ENCODE results near the gene TMPRSS5. TPM values are rescaled to one million over a fixed set of nuclear protein-coding genes. Genes with fewer than 3 reads are reported as not detected.

Gene TMPRSS5
- total RNA-seq, 1 experiment from 2014 or later, result 1.5 TPM

DNA sequence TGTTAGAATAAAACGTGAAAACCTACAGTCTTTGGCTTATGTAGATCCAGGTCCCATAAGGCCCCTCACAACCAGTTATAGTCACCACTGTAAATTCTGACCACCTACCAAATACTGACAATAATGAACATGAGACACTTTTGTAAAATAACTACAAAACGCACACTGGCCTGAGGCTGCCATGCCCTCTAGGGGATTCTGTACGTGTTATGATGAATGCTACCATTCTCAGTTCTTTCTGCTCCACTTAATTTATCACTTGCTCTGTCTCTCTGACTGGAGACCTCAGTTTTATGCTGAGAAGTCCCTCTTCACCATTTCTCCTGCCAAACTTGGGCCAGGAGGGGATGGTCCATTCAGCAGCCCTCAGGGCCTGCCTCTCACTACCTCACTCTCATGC, 18.7 kb upstream of the TMPRSS5 start:
- no peak for TF ChIP-seq EZH2 (IDR thresholded peaks at IDR 0.05; ENCODE audit: borderline replicate concordance, low read depth, low read length, poor library complexity, severe bottlenecking)
- TF ChIP-seq, protein P1, sequence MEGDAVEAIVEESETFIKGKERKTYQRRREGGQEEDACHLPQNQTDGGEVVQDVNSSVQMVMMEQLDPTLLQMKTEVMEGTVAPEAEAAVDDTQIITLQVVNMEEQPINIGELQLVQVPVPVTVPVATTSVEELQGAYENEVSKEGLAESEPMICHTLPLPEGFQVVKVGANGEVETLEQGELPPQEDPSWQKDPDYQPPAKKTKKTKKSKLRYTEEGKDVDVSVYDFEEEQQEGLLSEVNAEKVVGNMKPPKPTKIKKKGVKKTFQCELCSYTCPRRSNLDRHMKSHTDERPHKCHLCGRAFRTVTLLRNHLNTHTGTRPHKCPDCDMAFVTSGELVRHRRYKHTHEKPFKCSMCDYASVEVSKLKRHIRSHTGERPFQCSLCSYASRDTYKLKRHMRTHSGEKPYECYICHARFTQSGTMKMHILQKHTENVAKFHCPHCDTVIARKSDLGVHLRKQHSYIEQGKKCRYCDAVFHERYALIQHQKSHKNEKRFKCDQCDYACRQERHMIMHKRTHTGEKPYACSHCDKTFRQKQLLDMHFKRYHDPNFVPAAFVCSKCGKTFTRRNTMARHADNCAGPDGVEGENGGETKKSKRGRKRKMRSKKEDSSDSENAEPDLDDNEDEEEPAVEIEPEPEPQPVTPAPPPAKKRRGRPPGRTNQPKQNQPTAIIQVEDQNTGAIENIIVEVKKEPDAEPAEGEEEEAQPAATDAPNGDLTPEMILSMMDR (conservative IDR thresholded peaks at IDR 0.05; ENCODE audit: low read depth, low read length), result no peak
- no peaks in the 10 kb centered on the region for H3K9me3 ChIP-seq (ENCODE audit: low read depth, low read length, poor library complexity, severe bottlenecking)
- no TSS peak for BruUV-seq (replicated peaks)
- H3K36me3 ChIP-seq (ENCODE audit: insufficient read depth, low read length, poor library complexity, severe bottlenecking), result no peaks in the 10 kb centered on the region
- ChIA-PET CTCF (no interaction called here), POLR2A (ENCODE audit: low non-redundant PET) (no interaction called here)
- no peak for DNase-seq (ENCODE audit: low spot score)
- H3K27ac ChIP-seq (ENCODE audit: low read depth, low read length, poor library complexity, severe bottlenecking), result no peak overlapping the region
- intact Hi-C loops (cut with micrococcal nuclease; ENCODE audit: unreplicated experiment), result no loop called here
- H3K27me3 ChIP-seq (replicated peaks; ENCODE audit: insufficient read depth, low read depth, low read length, poor library complexity), result no peaks in the 10 kb centered on the region
- H3K4me1 ChIP-seq (ENCODE audit: insufficient read depth, low read length, poor library complexity, severe bottlenecking), result no peaks in the 10 kb centered on the region
- H3K4me3 ChIP-seq (ENCODE audit: low read depth, low read length, poor library complexity, severe bottlenecking), result no peak overlapping the region

DNA sequence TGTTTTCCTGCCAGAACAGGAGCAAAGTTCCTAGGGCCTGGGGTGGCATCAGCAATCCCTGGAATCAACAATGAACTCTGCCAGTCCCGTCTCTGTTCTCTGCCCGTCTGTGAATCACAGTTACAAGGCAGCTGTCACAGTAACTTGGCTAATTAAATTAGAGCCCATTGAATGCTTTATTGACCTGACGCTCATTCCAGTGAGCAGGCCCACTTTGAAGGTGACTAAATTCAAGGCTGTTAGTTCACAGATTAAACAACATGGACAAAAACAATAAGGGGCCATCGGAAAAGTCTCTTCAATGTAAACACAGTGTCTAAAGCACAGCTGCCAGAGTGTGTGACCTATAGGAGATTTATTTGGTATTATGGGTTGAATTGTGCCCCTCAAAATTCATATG, 17.7 kb upstream of the TMPRSS5 start:
- Histone ChIP-seq H3K36me3 (ENCODE audit: insufficient read depth, low read length, poor library complexity, severe bottlenecking) (no peaks in the 10 kb centered on the region), H3K4me1 (ENCODE audit: insufficient read depth, low read length, poor library complexity, severe bottlenecking) (no peaks in the 10 kb centered on the region), H3K4me3 (ENCODE audit: low read depth, low read length, poor library complexity, severe bottlenecking) (no peak overlapping the region), H3K27ac (ENCODE audit: low read depth, low read length, poor library complexity, severe bottlenecking) (no peak overlapping the region), H3K9me3 (ENCODE audit: low read depth, low read length, poor library complexity, severe bottlenecking) (no peaks in the 10 kb centered on the region), H3K27me3 (replicated peaks; ENCODE audit: insufficient read depth, low read depth, low read length, poor library complexity) (no peaks in the 10 kb centered on the region)
- no peak for DNase-seq (ENCODE audit: low spot score)
- TF ChIP-seq EZH2 (IDR thresholded peaks at IDR 0.05; ENCODE audit: borderline replicate concordance, low read depth, low read length, poor library complexity, severe bottlenecking), result no peak
- TF ChIP-seq, protein P1 (conservative IDR thresholded peaks at IDR 0.05; ENCODE audit: low read depth, low read length), result no peak
- POLR2A ChIA-PET (ENCODE audit: low non-redundant PET), result no interaction called here
- intact Hi-C loops (cut with micrococcal nuclease; ENCODE audit: unreplicated experiment), result no loop called here
- CTCF ChIA-PET, result no interaction called here
- BruUV-seq (replicated peaks), result no TSS peak

DNA sequence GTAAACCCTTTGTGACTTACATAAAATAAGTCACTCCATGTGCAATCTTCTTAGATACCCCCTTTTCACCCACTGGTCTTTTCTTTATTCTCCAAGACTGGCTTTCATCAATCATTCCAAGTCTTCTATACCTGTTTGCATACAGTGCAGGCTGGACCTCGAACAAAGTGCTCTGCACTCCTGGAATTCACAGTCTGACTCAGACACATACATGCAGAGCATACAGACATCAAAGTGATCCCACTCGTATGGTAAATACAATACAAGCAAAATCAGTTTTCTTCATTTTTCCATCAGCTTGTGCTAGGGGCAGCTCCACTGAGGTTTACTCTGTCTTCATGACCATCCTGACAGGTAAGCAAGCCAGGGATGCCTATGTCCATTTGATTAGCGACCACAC, 16.8 kb upstream of the TMPRSS5 start:
- no TSS peak for BruUV-seq (replicated peaks)
- TF ChIP-seq EZH2 (IDR thresholded peaks at IDR 0.05; ENCODE audit: borderline replicate concordance, low read depth, low read length, poor library complexity, severe bottlenecking), result no peak
- TF ChIP-seq, protein P1 (conservative IDR thresholded peaks at IDR 0.05; ENCODE audit: low read depth, low read length), result no peak
- Histone ChIP-seq H3K4me3 (ENCODE audit: low read depth, low read length, poor library complexity, severe bottlenecking) (no peak overlapping the region), H3K27me3 (replicated peaks; ENCODE audit: insufficient read depth, low read depth, low read length, poor library complexity) (no peaks in the 10 kb centered on the region), H3K9me3 (ENCODE audit: low read depth, low read length, poor library complexity, severe bottlenecking) (no peaks in the 10 kb centered on the region), H3K27ac (ENCODE audit: low read depth, low read length, poor library complexity, severe bottlenecking) (no peak overlapping the region), H3K4me1 (ENCODE audit: insufficient read depth, low read length, poor library complexity, severe bottlenecking) (no peaks in the 10 kb centered on the region), H3K36me3 (ENCODE audit: insufficient read depth, low read length, poor library complexity, severe bottlenecking) (no peaks in the 10 kb centered on the region)
- intact Hi-C loops (cut with micrococcal nuclease; ENCODE audit: unreplicated experiment), result no loop called here
- POLR2A ChIA-PET (ENCODE audit: low non-redundant PET), result no interaction called here
- CTCF ChIA-PET, result no interaction called here
- DNase-seq (ENCODE audit: low spot score), result no peak

Data from A673 (cell line).